ENCODE measurements around the gene HDAC8.

The HDAC8 gene

GRCh38 chrX:72381439-72382201 is 191.0 kb downstream of the HDAC8 start:
- DNase-seq (ENCODE audit: low read depth, low spot score): no peak

GRCh38 chrX:72376124-72376523 is 196.5 kb downstream of the HDAC8 start:
- no peak for DNase-seq (ENCODE audit: low read depth, low spot score)

- DNase-seq (ENCODE audit: low read depth, low spot score): no peak
Observed at GRCh38 chrX:72373136-72373535, 199.5 kb downstream of the HDAC8 start.

GRCh38 chrX:72372735-72373134 is 199.9 kb downstream of the HDAC8 start:
- no peak for DNase-seq (ENCODE audit: low read depth, low spot score)

- DNase-seq (ENCODE audit: low read depth, low spot score): no peak
Observed at GRCh38 chrX:72371405-72371804, 201.2 kb downstream of the HDAC8 start.

GRCh38 chrX:72368796-72369195 is 203.8 kb downstream of the HDAC8 start:
- DNase-seq (ENCODE audit: low read depth, low spot score): no peak

GRCh38 chrX:72367516-72367915 is 205.1 kb downstream of the HDAC8 start:
- DNase-seq (ENCODE audit: low read depth, low spot score): no peak

- DNase-seq (ENCODE audit: low read depth, low spot score): no peak
Observed at GRCh38 chrX:72366701-72367454, 205.8 kb downstream of the HDAC8 start.

GRCh38 chrX:72366178-72366577 is 206.5 kb downstream of the HDAC8 start:
- no peak for DNase-seq (ENCODE audit: low read depth, low spot score)

GRCh38 chrX:72365126-72365525 is 207.5 kb downstream of the HDAC8 start:
- no peak for DNase-seq (ENCODE audit: low read depth, low spot score)

- no peak for DNase-seq (ENCODE audit: low read depth, low spot score)
Observed at GRCh38 chrX:72360326-72360725, 212.3 kb downstream of the HDAC8 start.

GRCh38 chrX:72358313-72358712 is 214.3 kb downstream of the HDAC8 start:
- no peak for DNase-seq (ENCODE audit: low read depth, low spot score)

GRCh38 chrX:72352786-72353185 is 219.9 kb downstream of the HDAC8 start:
- no peak for DNase-seq (ENCODE audit: low read depth, low spot score)

- DNase-seq (ENCODE audit: low read depth, low spot score): no peak
Observed at GRCh38 chrX:72351606-72352334, 220.9 kb downstream of the HDAC8 start.

- no peak for DNase-seq (ENCODE audit: low read depth, low spot score)
Observed at GRCh38 chrX:72349190-72349589, 223.5 kb downstream of the HDAC8 start.

GRCh38 chrX:72348247-72348979 is 224.2 kb downstream of the HDAC8 start:
- DNase-seq (ENCODE audit: low read depth, low spot score): no peak

GRCh38 chrX:72347366-72347765 is 225.3 kb downstream of the HDAC8 start:
- DNase-seq (ENCODE audit: low read depth, low spot score): no peak

- no peak for DNase-seq (ENCODE audit: low read depth, low spot score)
Observed at GRCh38 chrX:72346302-72346949, 226.2 kb downstream of the HDAC8 start.

- DNase-seq (ENCODE audit: low read depth, low spot score): no peak
Observed at GRCh38 chrX:72340626-72341025, 232.0 kb downstream of the HDAC8 start.

- DNase-seq (ENCODE audit: low read depth, low spot score): no peak
Observed at GRCh38 chrX:72340041-72340440, 232.6 kb downstream of the HDAC8 start.

GRCh38 chrX:72330131-72330530 is 242.5 kb downstream of the HDAC8 start:
- DNase-seq (ENCODE audit: low read depth, low spot score): no peak

All from activated CD4-positive, CD25-positive, alpha-beta regulatory T cell treated with anti-CD3 and anti-CD28 coated beads, Interleukin-2, amount 50 U/mL, for 16 hours (primary cell).